Testis (tissue), 3 donors: Measurements from ENCODE around the gene ADSS2. TPM values are rescaled to one million over a fixed set of nuclear protein-coding genes. Genes with fewer than 3 reads are reported as not detected.

ENCODE experiments used
- DNase-seq: peaks from one replicate; pipeline ENCODE4 v3.0.0-alpha.2; 2019
- H3K27ac ChIP-seq, 2 donors: fragments of 200-600 bp; sonication (generic); one replicate each; pipeline ENCODE4 v1.5.1; 2019
- H3K27me3 ChIP-seq: fragments of 200-600 bp; sonication (generic); one replicate; pipeline ENCODE4 v1.5.1; 2019
- H3K36me3 ChIP-seq: fragments of 200-600 bp; sonication (generic); one replicate; pipeline ENCODE4 v1.5.1; 2017; ENCODE audit warnings: low read depth; ENCODE audit errors: missing control alignments
- H3K4me1 ChIP-seq: fragments of 200-600 bp; sonication (generic); one replicate; pipeline ENCODE4 v1.5.1; 2019
- H3K4me3 ChIP-seq, 2 donors: fragments of 200-600 bp; sonication (generic); one replicate each; pipeline ENCODE4 v1.5.1; 2017 to 2019
- H3K9me3 ChIP-seq: fragments of 200-600 bp; sonication (generic); one replicate; pipeline ENCODE4 v1.5.1; 2017
- POLR2A ChIP-seq: fragments of 450-650 bp; IDR thresholded peaks from one replicate; pipeline ENCODE4 v1.6.1; 2017; ENCODE audit warnings: antibody characterized with exemption, mild to moderate bottlenecking, moderate library complexity
- WGBS, 2 donors: methylation state at CpG; one replicate each; pipeline ENCODE4 v1.1.5; 2018; 5-methylcytosine and 5-hydroxymethylcytosine counted together
- intact Hi-C: fragments of 100-400 bp; cut with DNase I; formaldehyde crosslinking; loops from one replicate; pipeline ENCODE4 v1.15.1; 2023; ENCODE audit warnings: low total_unique reads
- polyA plus RNA-seq: library from polyadenylated mRNA; stranded (reverse); fragments of 350-450 nt; fragmentation: Illumina TruSeq; extraction: RNeasy Lipid Tissue Mini Kit (QIAGEN cat#74804); gene quantifications from one replicate; pipeline ENCODE4 v1.2.3, GENCODE V29; 2014; ENCODE audit warnings: low read depth, low replicate concordance; ENCODE audit not compliant: insufficient read depth
- total RNA-seq, 2 donors: library from RNA; depleted of rRNA; stranded (reverse); fragments of >200 nt; gene quantifications; one replicate each; pipeline ENCODE4 v1.2.3, GENCODE V29; 2016
- TF ChIP-seq, protein P1 (sequence below), 3 experiments: fragments of 450-650 bp in 2 of 3; fragments of 200-600 bp in 1 of 3; sonication (generic) in 1 of 3; IDR thresholded peaks; one replicate each; pipeline ENCODE4 v1.5.1; 2016 to 2019; ENCODE audit warnings: antibody characterized with exemption in 3 of 3, mild to moderate bottlenecking in 2 of 3, moderate library complexity in 1 of 3

The ADSS2 gene
- total and polyA plus RNA-seq, 3 donors from 2014 or later = 61.0 to 96.2 (median 76.3) TPM

DNA sequence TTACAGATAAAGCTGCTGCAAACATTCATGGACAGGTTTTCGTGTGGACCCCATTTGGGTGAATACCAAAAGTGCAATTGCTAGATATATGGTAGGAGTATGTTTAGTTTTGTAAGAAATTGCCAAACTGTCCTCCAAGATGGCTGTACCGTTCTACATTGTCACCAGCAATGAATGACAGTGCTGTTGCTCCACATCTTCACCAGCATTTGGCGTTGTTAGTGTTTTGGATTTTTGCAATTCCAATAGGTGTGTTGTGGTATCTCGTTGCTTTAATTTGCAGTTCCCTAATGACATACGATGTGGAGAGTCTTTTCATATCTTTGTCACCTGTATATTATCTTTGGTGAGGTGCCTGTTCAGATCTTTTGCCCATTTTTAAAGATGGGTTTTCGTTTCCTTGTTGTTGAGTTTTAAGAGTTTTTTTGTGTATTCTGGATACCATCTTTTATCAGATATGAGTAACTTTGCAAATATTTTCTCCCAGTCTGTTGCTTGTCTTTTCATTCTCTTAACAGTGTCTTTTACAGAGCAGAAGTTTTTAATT, 21.4 kb upstream of the ADSS2 start:
- Histone ChIP-seq H3K4me1 (no peaks in the 10 kb centered on the region), H3K36me3 (no peaks in the 10 kb centered on the region), H3K27ac (no peak overlapping the region), H3K9me3 (no peaks in the 10 kb centered on the region), H3K27me3 (no peaks in the 10 kb centered on the region), H3K4me3 (no peak overlapping the region)
- intact Hi-C loops = no loop called here
- DNase-seq = no peak
- TF ChIP-seq, protein P1, sequence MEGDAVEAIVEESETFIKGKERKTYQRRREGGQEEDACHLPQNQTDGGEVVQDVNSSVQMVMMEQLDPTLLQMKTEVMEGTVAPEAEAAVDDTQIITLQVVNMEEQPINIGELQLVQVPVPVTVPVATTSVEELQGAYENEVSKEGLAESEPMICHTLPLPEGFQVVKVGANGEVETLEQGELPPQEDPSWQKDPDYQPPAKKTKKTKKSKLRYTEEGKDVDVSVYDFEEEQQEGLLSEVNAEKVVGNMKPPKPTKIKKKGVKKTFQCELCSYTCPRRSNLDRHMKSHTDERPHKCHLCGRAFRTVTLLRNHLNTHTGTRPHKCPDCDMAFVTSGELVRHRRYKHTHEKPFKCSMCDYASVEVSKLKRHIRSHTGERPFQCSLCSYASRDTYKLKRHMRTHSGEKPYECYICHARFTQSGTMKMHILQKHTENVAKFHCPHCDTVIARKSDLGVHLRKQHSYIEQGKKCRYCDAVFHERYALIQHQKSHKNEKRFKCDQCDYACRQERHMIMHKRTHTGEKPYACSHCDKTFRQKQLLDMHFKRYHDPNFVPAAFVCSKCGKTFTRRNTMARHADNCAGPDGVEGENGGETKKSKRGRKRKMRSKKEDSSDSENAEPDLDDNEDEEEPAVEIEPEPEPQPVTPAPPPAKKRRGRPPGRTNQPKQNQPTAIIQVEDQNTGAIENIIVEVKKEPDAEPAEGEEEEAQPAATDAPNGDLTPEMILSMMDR (IDR thresholded peaks at IDR 0.05) = no peak
- no peak for TF ChIP-seq POLR2A
- 93 to 94% methylated on average over 6 of the region's 6 CpGs for WGBS, 2 donors

GRCh38 chr1:244466724-244467123, 15.0 kb upstream of the ADSS2 start:
- WGBS, 2 donors = 88 to 91% methylated on average over 2 of the region's 2 CpGs
- Histone ChIP-seq H3K4me3 (no peak overlapping the region), H3K9me3 (no peaks in the 10 kb centered on the region), H3K27me3 (no peaks in the 10 kb centered on the region), H3K36me3 (no peaks in the 10 kb centered on the region), H3K4me1 (no peaks in the 10 kb centered on the region), H3K27ac (no peak overlapping the region)
- TF ChIP-seq POLR2A = no peak
- TF ChIP-seq, protein P1 (IDR thresholded peaks at IDR 0.05) = no peak
- intact Hi-C loops = no loop called here
- no peak for DNase-seq

DNA sequence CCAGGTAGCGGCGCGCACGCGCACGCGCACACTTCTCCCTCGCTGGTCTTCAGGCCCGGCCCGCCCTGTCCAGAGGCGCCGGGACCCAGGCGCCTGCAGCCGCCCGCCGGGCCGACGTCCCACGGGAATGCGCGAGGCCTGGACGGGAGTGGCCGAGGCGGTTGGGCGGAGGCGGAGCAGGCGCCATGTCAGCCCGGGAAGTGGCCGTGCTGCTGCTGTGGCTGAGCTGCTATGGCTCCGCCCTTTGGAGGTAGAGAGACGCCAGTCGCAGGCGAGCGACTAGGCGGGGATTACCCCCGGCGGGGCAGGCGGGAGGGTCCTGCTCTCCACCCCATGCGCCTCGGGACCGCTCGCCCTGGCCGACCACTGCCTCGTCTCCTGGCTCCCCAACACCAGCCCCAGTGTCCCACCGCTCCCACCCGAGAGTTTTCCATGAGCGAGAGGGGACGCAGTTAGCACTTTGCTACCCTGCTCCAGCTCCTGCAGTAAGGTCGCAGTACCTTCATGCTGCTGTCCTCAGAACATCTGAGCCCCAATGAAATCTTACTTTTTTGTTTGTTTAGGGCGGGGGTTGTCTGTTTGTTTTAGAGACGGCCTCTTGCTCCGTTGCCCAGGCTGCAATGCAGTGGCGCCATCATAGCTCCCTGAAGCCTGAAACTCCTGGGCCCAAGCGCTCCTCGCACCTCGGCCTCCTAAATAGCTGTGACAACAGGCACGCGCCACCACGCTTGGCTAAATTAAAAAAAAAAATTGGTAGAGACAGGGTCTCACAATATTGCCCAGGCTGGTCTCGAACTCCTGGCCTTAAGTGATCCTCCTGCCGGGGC, 9.7 kb upstream of the ADSS2 start, which contains the start of gene CATSPERE:
Gene CATSPERE (plus strand): TSS at position 29 of the 827 bp plus-strand sequence. CDS start 157 bp downstream, at position 186.
- no peaks in the 10 kb centered on the region for H3K27me3 ChIP-seq
- peak within 1 kb of the TSS; percentile 62 to 72 for H3K4me3 ChIP-seq
- WGBS, 2 donors = 13 to 21% methylated on average over 33 to 61 of the region's 61 CpGs
- H3K9me3 ChIP-seq = no peaks in the 10 kb centered on the region
- no peak for TF ChIP-seq POLR2A
- TF ChIP-seq, protein P1 (IDR thresholded peaks at IDR 0.05) = no peak
- H3K27ac ChIP-seq = peak within 1 kb of the TSS; percentile 84 to 88
- DNase-seq = peak; percentile 92
- H3K4me1 ChIP-seq = peaks cover 4% of the 10 kb centered on the region
- H3K36me3 ChIP-seq = no peaks in the 10 kb centered on the region
- intact Hi-C loops = no loop called here

DNA sequence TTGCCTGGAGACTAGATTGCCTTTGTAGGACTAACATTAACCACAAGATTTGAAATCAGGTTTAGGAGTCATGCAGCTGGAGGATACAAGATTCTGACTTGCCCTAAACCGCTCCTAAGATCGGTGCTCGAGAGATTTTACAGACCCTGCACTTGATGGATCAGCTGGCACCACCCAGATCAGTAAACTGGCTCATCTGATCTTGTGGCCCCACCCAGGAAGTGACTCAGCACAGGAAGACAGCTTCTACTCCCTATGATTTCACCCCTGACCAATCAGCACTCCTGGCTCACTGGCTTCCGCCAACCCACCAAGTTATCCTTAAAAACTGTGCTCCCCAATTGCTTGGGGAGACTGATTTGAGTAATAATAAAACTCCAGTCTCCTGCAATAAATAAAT, 8.5 kb upstream of the ADSS2 start:
- WGBS, 2 donors = 68 to 81% methylated on average over 3 to 4 of the region's 4 CpGs
- intact Hi-C loops = no loop called here
- Histone ChIP-seq H3K4me1 (peaks cover 4% of the 10 kb centered on the region), H3K36me3 (no peaks in the 10 kb centered on the region), H3K4me3 (peak overlapping the region; percentile 62 to 72), H3K27ac (peak overlapping the region in 1 of 2 donors; percentile 88), H3K27me3 (no peaks in the 10 kb centered on the region), H3K9me3 (no peaks in the 10 kb centered on the region)
- TF ChIP-seq POLR2A = no peak
- TF ChIP-seq, protein P1 (IDR thresholded peaks at IDR 0.05) = no peak
- DNase-seq = peak; percentile 45
